HG03103 (cell line): Measurements from ENCODE around the gene KCNB1.

Experiments
- ATAC-seq: cut with Tn5 transposase; IDR thresholded peaks from one replicate; pipeline ENCODE4 v1.9.1; 2021; ENCODE audit warnings: low read depth; ENCODE audit not compliant: unreplicated experiment

KCNB1 gene

GRCh38 chr20:49471397-49471796, 11.1 kb downstream of the KCNB1 start:
- no peak for ATAC-seq

DNA sequence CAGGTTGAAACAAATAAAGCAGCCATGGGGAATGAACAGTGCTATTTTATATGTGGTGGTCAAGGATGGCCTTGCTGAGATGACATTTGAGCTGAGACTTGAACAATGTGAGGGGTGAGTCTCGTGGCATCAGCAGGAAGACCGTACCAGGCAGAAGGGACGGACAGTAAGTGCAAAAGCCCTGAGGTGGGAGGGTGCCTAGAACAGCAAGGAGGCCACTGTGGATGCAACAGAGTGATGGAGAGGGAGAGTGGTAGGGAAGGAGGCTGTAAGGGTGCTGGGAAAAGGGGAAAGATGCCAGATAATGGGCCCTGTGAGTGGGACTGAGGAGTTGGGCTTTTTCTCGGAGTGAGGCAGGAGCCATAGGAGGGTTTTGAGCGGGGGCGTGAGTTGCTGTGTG, 11.5 kb downstream of the KCNB1 start:
- no peak for ATAC-seq

DNA sequence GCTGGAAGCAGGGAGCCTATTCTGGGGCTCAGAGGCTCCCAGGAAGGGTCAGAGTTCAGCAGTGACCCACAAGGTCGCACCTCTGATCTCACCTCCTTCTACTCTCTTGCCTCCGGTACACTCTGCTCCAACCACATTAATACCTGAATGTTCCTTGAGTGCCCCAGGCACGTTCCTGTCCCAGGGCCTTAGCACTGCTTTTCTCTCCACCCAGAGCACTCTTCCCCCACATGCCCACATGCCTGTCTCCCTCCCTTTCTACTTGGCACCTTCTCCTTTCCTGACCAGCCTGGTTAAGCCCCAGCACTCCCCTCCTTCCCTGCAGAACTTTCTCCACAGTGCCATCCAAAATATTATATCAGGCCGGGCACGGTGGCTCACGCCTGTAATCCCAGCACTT, 13.4 kb downstream of the KCNB1 start:
- no peak for ATAC-seq

- no peak for ATAC-seq
Observed at GRCh38 chr20:49468412-49468811, 14.1 kb downstream of the KCNB1 start.

GRCh38 chr20:49466114-49466912, 16.2 kb downstream of the KCNB1 start:
- no peak for ATAC-seq

DNA sequence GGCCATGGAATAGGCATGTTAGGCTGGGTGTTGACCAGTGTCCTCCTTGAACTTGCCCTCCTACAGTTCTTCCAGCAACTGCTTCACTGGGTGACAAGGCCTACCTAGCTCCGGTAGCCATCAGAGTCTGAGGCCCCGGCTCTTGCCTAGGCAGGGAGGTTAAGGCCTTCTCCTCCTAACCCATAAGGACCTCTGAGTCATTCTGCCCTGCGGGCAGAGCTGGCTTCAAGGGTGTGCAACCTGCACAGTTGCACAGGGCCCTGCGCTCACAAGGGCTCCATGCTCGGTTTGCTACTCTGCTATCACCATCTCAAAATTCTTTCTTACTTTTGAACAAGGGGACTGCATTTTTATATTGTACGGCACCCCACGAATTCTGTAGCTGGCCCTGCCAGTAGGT, 17.9 kb downstream of the KCNB1 start:
- ATAC-seq = no peak

DNA sequence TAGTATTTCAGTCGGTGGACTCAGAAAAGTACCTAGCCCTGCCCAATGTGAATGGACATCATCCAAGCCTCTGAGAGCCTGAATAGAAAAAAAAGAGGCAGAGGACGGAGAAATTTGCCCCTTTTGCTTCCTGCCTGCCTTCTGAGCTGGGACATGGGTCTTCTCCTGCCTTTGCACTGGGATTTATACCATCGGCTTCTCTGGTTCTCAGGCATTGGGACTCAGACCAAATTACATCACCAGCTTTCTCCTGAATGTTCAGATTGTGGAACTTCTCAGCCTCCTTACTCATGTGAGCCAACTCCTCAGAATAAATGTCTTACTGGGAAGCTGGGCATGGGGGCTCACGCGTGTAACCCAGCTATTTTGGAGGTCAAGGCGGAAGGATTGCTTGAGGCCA, 19.8 kb downstream of the KCNB1 start:
- ATAC-seq = no peak

- ATAC-seq = no peak
Observed at GRCh38 chr20:49461894-49462620, 20.4 kb downstream of the KCNB1 start.

GRCh38 chr20:49460916-49461315, 21.6 kb downstream of the KCNB1 start:
- ATAC-seq = no peak

DNA sequence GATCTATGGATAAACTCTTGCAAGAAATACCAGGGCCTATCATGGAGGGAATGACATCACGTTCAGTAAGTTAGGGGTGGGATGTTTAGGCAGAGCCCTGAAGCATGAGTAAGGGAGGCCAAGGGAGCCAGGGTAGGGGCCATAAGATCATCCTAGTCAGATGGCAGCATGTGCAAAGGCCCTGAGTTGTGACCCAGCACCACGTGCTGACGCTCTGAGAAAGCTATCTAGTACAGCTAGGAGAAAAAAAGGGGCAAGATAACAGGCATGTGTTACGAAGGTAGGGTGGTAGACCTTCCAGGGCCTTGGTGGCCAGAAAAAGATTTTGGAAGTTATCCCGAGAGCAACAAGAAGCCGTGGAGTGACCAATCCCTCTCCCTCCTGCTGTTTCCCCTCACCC, 22.3 kb downstream of the KCNB1 start:
- no peak for ATAC-seq

- no peak for ATAC-seq
Observed at GRCh38 chr20:49459684-49460083, 22.8 kb downstream of the KCNB1 start.

- no peak for ATAC-seq
Observed at GRCh38 chr20:49457444-49457843, 25.0 kb downstream of the KCNB1 start.

DNA sequence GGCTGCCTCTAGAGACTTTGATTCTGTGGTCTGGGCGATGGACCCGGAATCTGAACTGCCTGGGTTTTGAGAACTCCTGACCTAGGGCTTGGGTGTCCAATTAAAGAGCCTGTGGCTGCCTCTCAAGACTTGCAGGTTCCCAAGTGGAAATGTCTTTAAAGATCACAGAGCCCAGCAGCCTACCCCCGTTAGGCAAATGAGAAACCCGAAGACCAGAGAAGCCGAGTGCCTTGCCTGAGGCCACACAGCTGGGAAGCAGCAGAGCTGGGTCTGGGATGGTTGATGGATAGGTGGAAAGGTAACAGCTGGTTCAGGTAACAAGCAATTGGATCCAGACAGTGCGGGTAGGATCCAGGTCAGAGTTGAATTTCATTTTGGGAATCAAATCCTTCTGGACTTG, 25.8 kb downstream of the KCNB1 start:
- ATAC-seq = no peak

GRCh38 chr20:49455691-49456090, 26.8 kb downstream of the KCNB1 start:
- ATAC-seq = no peak

DNA sequence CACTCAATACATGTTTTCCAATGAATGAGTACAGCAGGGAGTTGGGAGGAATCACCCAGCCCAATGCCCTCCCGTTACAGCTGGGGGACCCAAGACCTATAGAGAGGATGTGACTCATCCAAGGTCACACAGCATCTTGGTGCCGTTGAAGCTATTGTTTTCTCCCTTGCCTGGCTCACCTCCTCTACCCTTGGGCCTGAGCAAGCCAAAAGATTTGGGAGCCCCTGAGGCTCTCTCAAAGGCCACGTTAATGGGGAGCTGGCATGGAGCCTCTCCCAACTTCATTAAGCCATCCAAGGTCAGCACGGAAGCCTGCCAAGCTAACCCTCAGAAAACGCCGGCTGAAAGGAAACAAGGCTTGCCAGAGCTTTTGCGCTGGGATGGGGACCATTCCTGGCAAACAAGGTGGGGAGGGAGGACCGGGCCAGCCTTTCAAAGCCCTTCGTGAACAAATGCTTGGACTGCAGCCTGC, 30.4 kb downstream of the KCNB1 start:
- ATAC-seq = no peak

DNA sequence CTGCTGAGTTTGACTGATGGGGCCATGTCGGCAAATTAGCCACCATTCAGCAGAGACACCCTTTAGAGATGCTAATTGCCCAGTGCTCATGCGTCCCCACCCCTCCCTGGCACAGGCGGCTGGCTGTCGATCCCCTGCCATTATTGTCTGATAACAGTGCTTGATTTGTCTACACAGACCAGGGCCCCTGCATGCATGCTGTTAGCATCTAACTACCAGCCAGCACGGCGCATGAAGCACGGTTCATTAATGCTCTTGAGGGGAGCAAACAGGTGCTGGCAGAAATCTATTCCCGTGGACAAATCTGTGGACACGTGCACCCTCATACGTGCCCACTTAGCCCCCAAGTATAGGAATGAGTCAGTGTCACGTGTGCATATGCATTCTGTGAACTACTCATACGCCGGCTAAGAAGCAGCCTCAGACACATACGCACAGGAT, 32.2 kb downstream of the KCNB1 start:
- ATAC-seq = no peak

GRCh38 chr20:49448917-49449316, 33.6 kb downstream of the KCNB1 start:
- ATAC-seq = no peak

DNA sequence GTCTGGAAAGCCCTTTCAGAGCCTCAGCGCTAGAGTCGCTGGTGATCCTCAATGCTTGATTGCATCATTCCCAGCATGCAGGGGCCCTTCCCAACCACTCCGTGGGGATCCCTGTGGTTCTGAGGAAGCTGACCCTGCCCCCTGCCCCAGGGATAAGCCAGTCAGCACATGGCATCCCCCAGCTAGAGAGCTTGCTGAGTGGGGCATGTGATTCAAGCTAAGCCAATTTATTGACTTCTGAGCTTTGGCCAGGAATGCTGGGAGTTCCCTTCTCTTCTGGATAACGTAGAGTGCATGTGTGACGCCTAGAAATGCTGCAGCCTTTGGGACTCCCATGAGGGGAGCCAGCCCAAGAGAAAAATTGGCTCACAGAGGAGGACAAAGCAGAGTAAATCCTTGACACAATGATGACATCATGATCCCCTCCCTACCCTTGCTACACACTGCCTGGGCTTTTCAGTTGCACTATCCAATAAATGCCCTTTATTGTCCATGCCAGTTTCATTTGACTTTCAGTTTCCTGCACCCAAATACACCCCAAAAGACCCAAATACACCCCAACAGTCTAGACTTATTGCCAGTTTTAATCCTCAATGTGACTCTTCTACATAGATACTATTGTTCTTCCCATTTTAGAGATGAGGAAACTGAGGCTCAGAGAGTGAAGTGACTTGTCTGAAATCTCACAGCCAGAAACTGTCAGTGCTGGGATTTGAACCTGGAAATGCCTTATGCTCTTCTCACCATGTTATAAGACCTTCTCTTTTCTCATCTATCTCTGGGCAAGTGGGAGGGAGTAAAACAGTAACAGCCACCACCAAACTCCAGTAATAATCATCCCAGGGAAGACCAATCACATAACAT, 34.3 kb downstream of the KCNB1 start:
- ATAC-seq = no peak

- ATAC-seq = no peak
Observed at GRCh38 chr20:49447364-49447763, 35.1 kb downstream of the KCNB1 start.

DNA sequence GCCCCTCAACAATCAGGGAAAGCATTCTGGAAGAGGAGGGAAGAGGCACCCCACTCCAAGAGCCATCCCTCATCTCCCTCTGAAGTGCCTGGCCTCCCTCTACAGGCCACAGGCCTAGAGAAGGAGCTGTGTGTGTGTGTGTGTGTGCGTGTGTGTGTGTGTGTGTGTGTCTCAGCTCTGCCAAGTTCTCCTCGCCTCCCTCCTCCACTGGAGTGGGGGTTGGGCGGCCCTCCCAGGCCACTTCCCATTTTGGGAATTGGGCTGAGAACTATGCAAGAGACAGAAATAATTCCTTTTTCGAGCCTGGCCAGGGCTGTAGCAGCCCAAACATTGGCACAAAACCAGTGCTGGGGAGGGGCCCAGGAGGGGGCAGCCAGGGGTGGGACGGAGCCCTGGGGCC, 35.7 kb downstream of the KCNB1 start:
- ATAC-seq = no peak

DNA sequence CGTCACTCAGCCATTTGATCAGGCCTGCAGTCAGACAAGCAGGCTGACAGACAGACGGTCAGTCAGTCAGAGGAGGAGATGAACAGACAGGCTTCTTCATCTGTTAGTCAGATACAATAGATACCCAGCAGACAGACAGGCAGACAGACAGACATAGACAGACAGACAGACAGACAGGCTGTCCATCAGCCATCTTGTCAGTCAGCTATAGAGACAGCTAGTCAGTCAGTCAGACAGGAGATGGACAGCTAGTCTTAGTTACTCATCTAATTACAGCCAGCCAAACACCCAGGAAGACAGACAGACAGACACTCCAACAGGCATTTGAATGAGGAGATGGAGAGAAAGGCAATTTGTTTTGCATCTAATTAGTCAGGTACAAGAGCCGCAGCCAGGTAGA, 36.4 kb downstream of the KCNB1 start:
- no peak for ATAC-seq
